Measurements from ENCODE around the gene INHBC.

GRCh38 chr12:57455374-57456144, 21.0 kb downstream of the INHBC start:
- no peak for TF ChIP-seq CTCF (IDR thresholded peaks at IDR 0.05; ENCODE audit: low read depth, low read length)
- TF ChIP-seq EZH2phosphoT487 (IDR thresholded peaks at IDR 0.05; ENCODE audit: low read depth) = no peak
